Prostate gland (tissue), 2 donors: ENCODE results near the gene TSSC4.

Experiments used
- POLR2A ChIP-seq: fragments of 450-650 bp; IDR thresholded peaks from one replicate; pipeline ENCODE4 v1.6.1; 2016; ENCODE audit warnings: antibody characterized with exemption, mild to moderate bottlenecking
- TF ChIP-seq, protein P1 (sequence below), 4 experiments: fragments of 200-600 bp in 2 of 4; fragments of 450-650 bp in 2 of 4; sonication (generic) in 2 of 4; IDR thresholded peaks; 1 replicate in 3 of 4; 2 replicates in 1 of 4; pipeline ENCODE4 v1.5.1; 2016 to 2019; ENCODE audit warnings: antibody characterized with exemption in 4 of 4, mild to moderate bottlenecking in 2 of 4, moderate library complexity in 2 of 4

DNA sequence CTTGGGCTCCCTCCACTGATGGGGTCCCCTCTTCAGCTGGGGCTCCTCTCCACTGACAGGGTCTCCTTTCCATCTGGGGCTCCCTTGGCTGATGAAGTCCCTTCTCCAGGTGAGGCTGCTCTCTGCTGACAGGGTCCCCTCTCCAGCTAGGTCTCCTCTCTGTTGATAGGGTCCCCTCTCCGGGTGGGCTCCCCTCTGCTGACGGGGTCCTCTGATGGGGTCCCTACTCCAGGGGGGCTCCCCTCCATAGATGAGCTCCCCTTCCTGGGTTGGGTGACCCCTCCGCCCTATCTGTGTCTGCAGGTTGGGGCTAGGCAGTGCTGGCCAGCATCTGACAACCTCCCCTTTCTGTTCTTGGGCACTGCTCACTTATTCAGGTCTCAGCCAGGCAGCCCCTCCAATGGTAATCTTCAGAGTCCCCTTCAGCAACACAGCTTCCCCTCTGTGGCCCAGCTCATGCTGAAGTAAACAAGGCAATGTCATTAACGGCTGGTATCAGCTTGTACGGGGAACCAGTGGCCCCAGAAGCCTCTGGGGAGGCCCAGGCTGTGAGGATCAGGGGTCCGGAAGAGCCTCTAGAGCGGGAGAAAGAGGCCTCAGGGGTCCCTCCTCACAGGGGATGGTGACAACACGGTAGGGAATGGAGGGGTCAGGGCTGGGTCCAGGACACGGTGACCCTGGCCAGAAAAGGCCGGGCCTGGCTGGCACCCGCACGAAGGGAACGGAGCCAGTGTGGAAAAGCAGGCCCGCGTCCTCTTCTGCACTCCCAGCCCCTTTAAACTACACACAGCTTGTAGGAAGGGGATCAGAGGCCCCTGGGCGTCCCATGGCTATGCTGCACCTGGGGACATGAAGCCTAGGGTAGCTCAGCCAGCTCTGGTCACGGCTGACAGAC, 33.0 kb upstream of the TSSC4 start:
- TF ChIP-seq POLR2A, result no peak
- TF ChIP-seq, protein P1, sequence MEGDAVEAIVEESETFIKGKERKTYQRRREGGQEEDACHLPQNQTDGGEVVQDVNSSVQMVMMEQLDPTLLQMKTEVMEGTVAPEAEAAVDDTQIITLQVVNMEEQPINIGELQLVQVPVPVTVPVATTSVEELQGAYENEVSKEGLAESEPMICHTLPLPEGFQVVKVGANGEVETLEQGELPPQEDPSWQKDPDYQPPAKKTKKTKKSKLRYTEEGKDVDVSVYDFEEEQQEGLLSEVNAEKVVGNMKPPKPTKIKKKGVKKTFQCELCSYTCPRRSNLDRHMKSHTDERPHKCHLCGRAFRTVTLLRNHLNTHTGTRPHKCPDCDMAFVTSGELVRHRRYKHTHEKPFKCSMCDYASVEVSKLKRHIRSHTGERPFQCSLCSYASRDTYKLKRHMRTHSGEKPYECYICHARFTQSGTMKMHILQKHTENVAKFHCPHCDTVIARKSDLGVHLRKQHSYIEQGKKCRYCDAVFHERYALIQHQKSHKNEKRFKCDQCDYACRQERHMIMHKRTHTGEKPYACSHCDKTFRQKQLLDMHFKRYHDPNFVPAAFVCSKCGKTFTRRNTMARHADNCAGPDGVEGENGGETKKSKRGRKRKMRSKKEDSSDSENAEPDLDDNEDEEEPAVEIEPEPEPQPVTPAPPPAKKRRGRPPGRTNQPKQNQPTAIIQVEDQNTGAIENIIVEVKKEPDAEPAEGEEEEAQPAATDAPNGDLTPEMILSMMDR (IDR thresholded peaks at IDR 0.05), result no peak
